CD4-positive, alpha-beta T cell (primary cell): Measurements from ENCODE around the gene LRPPRC. TPM values are rescaled to one million over a fixed set of nuclear protein-coding genes. Genes with fewer than 3 reads are reported as not detected.

Experiments
- ATAC-seq: fragments of 200-7000 bp; cut with Tn5 transposase; one replicate; pipeline ENCODE4 v1.10.0; 2022; ENCODE audit warnings: mild to moderate bottlenecking; ENCODE audit not compliant: poor library complexity
- CTCF ChIA-PET: fragments of 350-600 bp; sonication (Branson Sonifier 250); formaldehyde crosslinking; loops from one replicate; lab custom pipeline; 2021; ENCODE audit warnings: antibody characterized with exemption, inconsistent platforms; lab: Charles Lee
- POLR2A ChIA-PET: fragments of 350-600 bp; sonication (Branson Sonifier 250); formaldehyde crosslinking; loops from one replicate; lab custom pipeline; 2021; ENCODE audit warnings: antibody characterized with exemption, inconsistent platforms; lab: Charles Lee
- DNase-seq, 14 experiments: peaks; one replicate each; pipeline ENCODE4 v3.0.0-alpha.2; 2013 to 2020; ENCODE audit warnings: mixed read lengths in 2 of 14
- H3K27ac ChIP-seq, 2 donors: one replicate each; pipeline versions ENCODE4 v1.5.1 to v1.7.0; 2013; ENCODE audit warnings: low read length in 2 of 2, low read depth in 1 of 2, mild to moderate bottlenecking in 1 of 2
- H3K27me3 ChIP-seq, 2 experiments: 1 replicate in 1 of 2; 2 replicates in 1 of 2; pipeline versions ENCODE4 v1.6.1 to v1.7.0; 2013; ENCODE audit warnings: low read length in 2 of 2, control low read depth in 1 of 2, mild to moderate bottlenecking in 1 of 2, moderate library complexity in 1 of 2; ENCODE audit not compliant: insufficient read depth in 2 of 2, control insufficient read depth in 1 of 2
- H3K36me3 ChIP-seq: one replicate; pipeline ENCODE4 v1.6.1; 2013; ENCODE audit warnings: low read length, control low read depth; ENCODE audit not compliant: insufficient read depth
- H3K4me1 ChIP-seq: one replicate; pipeline ENCODE4 v1.6.1; 2013; ENCODE audit warnings: low read length, control low read depth; ENCODE audit not compliant: insufficient read depth
- H3K4me3 ChIP-seq: one replicate; pipeline ENCODE4 v1.5.1; 2013; ENCODE audit warnings: mild to moderate bottlenecking, low read length, moderate library complexity
- H3K9me3 ChIP-seq, 2 experiments: 1 replicate in 1 of 2; 2 replicates in 1 of 2; pipeline versions ENCODE4 v1.6.1 to v1.7.0; 2013; ENCODE audit warnings: low read length in 2 of 2, mild to moderate bottlenecking in 2 of 2, control low read depth in 1 of 2, moderate library complexity in 1 of 2; ENCODE audit not compliant: control insufficient read depth in 1 of 2, insufficient read depth in 1 of 2
- H3K27ac Mint-ChIP-seq: one replicate; pipeline ENCODE4 v1.8.0; 2020; ENCODE audit warnings: mixed read lengths
- H3K27me3 Mint-ChIP-seq: one replicate; pipeline ENCODE4 v1.8.0; 2021; ENCODE audit warnings: mixed read lengths
- H3K36me3 Mint-ChIP-seq: one replicate; pipeline ENCODE4 v1.8.0; 2021; ENCODE audit warnings: low read depth, mixed read lengths
- H3K4me1 Mint-ChIP-seq: one replicate; pipeline ENCODE4 v1.8.0; 2021; ENCODE audit warnings: low read depth, mixed read lengths
- H3K4me3 Mint-ChIP-seq: one replicate; pipeline ENCODE4 v1.8.0; 2020; ENCODE audit warnings: mild to moderate bottlenecking, mixed read lengths
- H3K9me3 Mint-ChIP-seq: one replicate; pipeline ENCODE4 v1.8.0; 2020; ENCODE audit warnings: mixed read lengths
- CTCF ChIP-seq: fragments of 200-600 bp; IDR thresholded peaks from one replicate; pipeline ENCODE4 v1.8.0; 2022; ENCODE audit warnings: antibody characterized with exemption, mild to moderate bottlenecking
- intact Hi-C, 2 experiments: fragments of 100-400 bp; cut with DNase I in 1 of 2; cut with micrococcal nuclease in 1 of 2; formaldehyde crosslinking; loops; one replicate each; pipeline versions ENCODE4 v1.15.1 to v1.9.0; 2023 to 2025; cut with DNase I, micrococcal nuclease
- polyA plus RNA-seq, 2 donors: library from polyadenylated mRNA; unstranded; fragments of 120-200 nt; gene quantifications; one replicate each; pipeline ENCODE4 v1.2.1, GENCODE V29; 2013
- total RNA-seq, 174 experiments: library from RNA in 2 of 174; stranded (reverse) in 2 of 174; gene quantifications; one replicate each; pipeline ENCODE4 v1.2.3 and lab custom pipeline; 2021 to 2026

The LRPPRC gene
- total RNA-seq (10 to 100 TPM; 55.2 to 55.4 TPM), total RNA-seq (lab: John Stamatoyannopoulos, UW) (143 to 859 (median 237) reads per million in 172 experiments)
- polyA plus RNA-seq (2013, experiment 1 of 2), result 49.1 TPM
- 60.1 TPM for polyA plus RNA-seq (2013, experiment 2 of 2)

DNA sequence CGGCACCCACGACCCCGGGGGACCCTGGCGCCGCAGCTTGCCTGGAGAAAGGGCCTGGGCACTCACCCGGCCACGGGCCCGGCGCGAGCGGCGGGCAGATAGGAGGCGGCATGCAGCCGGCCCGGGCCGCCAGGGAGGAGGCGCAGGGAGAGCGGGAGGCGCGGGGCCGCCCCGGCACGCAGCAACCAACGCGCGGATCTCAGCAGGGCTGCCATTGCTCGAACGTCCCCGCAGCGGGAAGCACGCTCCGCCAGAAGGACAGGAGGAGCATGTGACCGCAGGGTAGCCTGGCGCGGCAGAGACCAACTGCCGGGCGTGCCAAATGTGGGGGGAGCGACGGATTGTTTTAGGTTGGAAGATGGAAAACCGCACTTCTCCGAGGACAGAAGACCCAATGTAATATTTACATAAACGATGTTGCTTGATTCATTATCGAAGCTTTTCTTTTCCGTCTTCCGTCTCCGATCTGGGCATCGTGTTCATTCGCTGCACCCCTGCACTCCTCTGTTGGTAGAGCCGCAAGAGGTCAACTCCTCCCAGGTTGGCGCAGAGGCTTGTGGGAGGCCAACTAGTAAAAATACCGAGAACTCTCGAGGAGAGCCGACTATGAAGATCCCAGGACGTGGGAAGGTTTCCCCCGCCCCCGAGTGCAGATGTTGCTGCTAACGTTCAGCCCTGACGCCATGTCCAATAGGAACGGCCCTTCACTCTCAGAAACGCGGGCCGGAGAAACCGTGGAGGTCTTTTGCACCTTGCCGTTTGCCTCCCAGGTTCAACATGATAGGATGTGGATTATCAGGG is at the start of gene LRPPRC:
Gene LRPPRC (minus strand): TSS at position 257 of the 801 bp plus-strand sequence. CDS start 42 bp downstream, at position 215.
- Mint-ChIP-seq H3K36me3 (peaks cover 44% of the 10 kb centered on the region), H3K27ac (peak within 1 kb of the TSS; percentile 89), H3K4me1 (peaks cover 47% of the 10 kb centered on the region), H3K4me3 (peak within 1 kb of the TSS; percentile 91), H3K9me3 (no peaks in the 10 kb centered on the region), H3K27me3 (peaks cover 6% of the 10 kb centered on the region)
- H3K9me3 ChIP-seq, result no peaks in the 10 kb centered on the region
- intact Hi-C loops, result loop anchor here (1.0 to 10.0 kb wide), 7 partner anchors 171 to 1569 kb away; partner anchors contain the start of genes CAMKMT (in 2 of the 2), PREPL (in 2 of the 2), DYNC2LI1 (in 1 of the 2) and PPM1B (in 1 of the 2)
- no peaks in the 10 kb centered on the region for H3K27me3 ChIP-seq
- ChIA-PET POLR2A (interaction anchor here (0.7 to 2.8 kb wide), 4 partner anchors 13 to 366 kb away, joined by 3 to 14 read pairs (median 5); partner anchors contain the start of genes CAMKMT, PPM1B and PREPL), CTCF (interaction anchor here (1.2 kb wide), 1 partner anchor 15 kb away, joined by 3 read pairs; no protein-coding TSS in a partner anchor)
- H3K4me3 ChIP-seq, result peak within 1 kb of the TSS; percentile 99
- DNase-seq (peak; percentile 80 to 96 (median 85)), ATAC-seq (peak; percentile 95)
- no peak for TF ChIP-seq CTCF
- peaks cover 11% of the 10 kb centered on the region for H3K36me3 ChIP-seq
- H3K4me1 ChIP-seq, result peaks cover 32% of the 10 kb centered on the region
- H3K27ac ChIP-seq, result peak within 1 kb of the TSS; percentile 74 to 91

DNA sequence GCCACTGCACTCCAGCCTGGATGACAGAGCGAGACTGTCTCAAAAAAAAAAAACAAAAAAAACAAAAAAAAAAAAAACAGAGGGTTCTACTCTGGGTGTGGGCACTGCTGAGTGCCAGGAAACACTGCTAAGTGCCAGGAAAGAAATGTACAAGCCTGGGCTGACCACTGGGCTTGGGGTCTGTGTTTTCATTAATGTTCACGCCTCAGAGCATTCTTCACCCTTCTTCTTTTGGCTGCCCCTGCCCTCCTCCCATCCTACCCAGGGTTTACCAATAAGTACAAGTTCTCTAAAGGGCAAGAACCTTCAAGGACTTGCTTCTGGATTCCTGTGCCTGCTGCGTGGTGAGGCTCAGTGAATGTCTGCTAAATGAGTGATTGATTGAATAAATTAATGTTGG is 49.3 kb upstream of the LRPPRC start:
- H3K27ac ChIP-seq, result no peak overlapping the region
- no peaks in the 10 kb centered on the region for H3K36me3 Mint-ChIP-seq
- no peaks in the 10 kb centered on the region for H3K36me3 ChIP-seq
- H3K4me1 Mint-ChIP-seq, result no peaks in the 10 kb centered on the region
- no peak overlapping the region for H3K27ac Mint-ChIP-seq
- peaks cover 6% of the 10 kb centered on the region for H3K4me1 ChIP-seq
- H3K4me3 ChIP-seq, result no peak overlapping the region
- H3K27me3 Mint-ChIP-seq, result no peaks in the 10 kb centered on the region
- no peak overlapping the region for H3K4me3 Mint-ChIP-seq
- no peak for TF ChIP-seq CTCF
- ChIA-PET CTCF (interaction anchor here (1.6 to 1.7 kb wide), 2 partner anchors 9 to 910 kb away, joined by 6 to 16 read pairs; no protein-coding TSS in a partner anchor), POLR2A (no interaction called here)
- DNase-seq (no peak), ATAC-seq (no peak)
- peaks cover 0 to 2% of the 10 kb centered on the region in 2 experiments for H3K27me3 ChIP-seq
- intact Hi-C loops, result loop anchor here in 1 of 2 experiments (2.0 to 10.0 kb wide), 2 partner anchors 298 to 1450 kb away; no protein-coding TSS in a partner anchor
- no peaks in the 10 kb centered on the region for H3K9me3 Mint-ChIP-seq
- no peaks in the 10 kb centered on the region for H3K9me3 ChIP-seq

GRCh38 chr2:44044281-44044720 is 48.5 kb upstream of the LRPPRC start:
- CTCF ChIA-PET, result interaction anchor here (0.6 to 1.7 kb wide), 18 partner anchors 8 to 1450 kb away, joined by 3 to 16 read pairs (median 4); partner anchors contain the start of genes CAMKMT and PREPL
- intact Hi-C loops, result loop anchor here (1.0 to 10.0 kb wide), 6 partner anchors 298 to 1450 kb away; no protein-coding TSS in a partner anchor
- no peaks in the 10 kb centered on the region for H3K27me3 Mint-ChIP-seq

More at GRCh38 chr2:44044281-44044720, 48.5 kb upstream of the LRPPRC start:
- Histone ChIP-seq H3K9me3 (no peaks in the 10 kb centered on the region), H3K27ac (no peak overlapping the region), H3K27me3 (peaks cover 0 to 2% of the 10 kb centered on the region in 2 experiments), H3K4me3 (no peak overlapping the region), H3K4me1 (peaks cover 6% of the 10 kb centered on the region), H3K36me3 (no peaks in the 10 kb centered on the region)
- ATAC-seq (peak; percentile 99), DNase-seq (peak; percentile 60 to 84 (median 70))
- H3K4me1 Mint-ChIP-seq, result no peaks in the 10 kb centered on the region
- H3K9me3 Mint-ChIP-seq, result no peaks in the 10 kb centered on the region
- no peaks in the 10 kb centered on the region for H3K36me3 Mint-ChIP-seq
- H3K4me3 Mint-ChIP-seq, result no peak overlapping the region
- no peak overlapping the region for H3K27ac Mint-ChIP-seq
- TF ChIP-seq CTCF, result peak; percentile 90
- POLR2A ChIA-PET, result interaction anchor here (0.5 to 1.3 kb wide), 3 partner anchors 95 to 317 kb away, joined by 3 to 6 read pairs (median 6); partner anchors contain the start of genes CAMKMT and PREPL
